HG02938 (cell line): Measurements from ENCODE around the gene NMB.

Source experiments
- ATAC-seq: cut with Tn5 transposase; IDR thresholded peaks from one replicate; pipeline ENCODE4 v1.9.1; 2021; ENCODE audit warnings: mild to moderate bottlenecking, moderate library complexity; ENCODE audit not compliant: unreplicated experiment

The NMB gene

GRCh38 chr15:84620626-84621025 lies 37.4 kb downstream of the NMB start:
- ATAC-seq = no peak

- no peak for ATAC-seq
These were observed 41.8 kb downstream of the NMB start for GRCh38 chr15:84616235-84616634.

- ATAC-seq = no peak
These were observed 46.4 kb downstream of the NMB start for GRCh38 chr15:84611631-84612030.

- no peak for ATAC-seq
These were observed 48.0 kb downstream of the NMB start for GRCh38 chr15:84609818-84610525.

- ATAC-seq = no peak
These were observed 49.2 kb downstream of the NMB start for GRCh38 chr15:84608707-84609284.

- no peak for ATAC-seq
These were observed 51.3 kb downstream of the NMB start for GRCh38 chr15:84606653-84607120.

GRCh38 chr15:84605554-84605882 lies 52.5 kb downstream of the NMB start:
- no peak for ATAC-seq
